Hepatocyte (in vitro differentiated cells): ENCODE results near the gene FANCL.
"Not testable (repeated sequence)": the region's sequence is repeated elsewhere in the genome, so short reads cannot be mapped to it uniquely, and the experiment has no call there.

Source experiments
- EZH2 ChIP-seq: fragments of 200-600 bp; sonication (generic); IDR thresholded peaks from 2 replicates; pipeline ENCODE4 v1.6.1; 2016; ENCODE audit warnings: antibody characterized with exemption, mild to moderate bottlenecking, borderline replicate concordance
- TF ChIP-seq, protein P1 (sequence below): fragments of 200-600 bp; sonication (generic); IDR thresholded peaks from 2 replicates; pipeline ENCODE4 v1.5.1; 2016; ENCODE audit warnings: antibody characterized with exemption, mild to moderate bottlenecking; ENCODE audit not compliant: poor library complexity

DNA sequence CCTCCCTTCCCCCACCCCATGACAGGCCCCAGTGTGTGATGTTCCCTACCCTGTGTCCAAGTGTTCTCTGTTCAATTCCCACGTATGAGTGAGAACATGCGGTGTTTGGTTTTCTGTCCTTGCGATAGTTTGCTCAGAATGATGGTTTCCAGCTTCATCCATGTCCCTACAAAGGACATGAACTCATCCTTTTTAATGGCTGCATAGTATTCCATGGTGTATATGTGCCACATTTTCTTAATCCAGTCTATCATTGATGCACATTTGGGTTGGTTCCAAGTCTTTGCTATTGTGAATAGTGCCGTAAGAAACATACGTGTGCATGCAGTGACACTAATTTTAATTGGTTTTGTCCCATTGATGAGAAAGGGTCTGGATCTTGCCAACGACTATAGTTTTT, 95.4 kb downstream of the FANCL start:
- TF ChIP-seq, protein P1, sequence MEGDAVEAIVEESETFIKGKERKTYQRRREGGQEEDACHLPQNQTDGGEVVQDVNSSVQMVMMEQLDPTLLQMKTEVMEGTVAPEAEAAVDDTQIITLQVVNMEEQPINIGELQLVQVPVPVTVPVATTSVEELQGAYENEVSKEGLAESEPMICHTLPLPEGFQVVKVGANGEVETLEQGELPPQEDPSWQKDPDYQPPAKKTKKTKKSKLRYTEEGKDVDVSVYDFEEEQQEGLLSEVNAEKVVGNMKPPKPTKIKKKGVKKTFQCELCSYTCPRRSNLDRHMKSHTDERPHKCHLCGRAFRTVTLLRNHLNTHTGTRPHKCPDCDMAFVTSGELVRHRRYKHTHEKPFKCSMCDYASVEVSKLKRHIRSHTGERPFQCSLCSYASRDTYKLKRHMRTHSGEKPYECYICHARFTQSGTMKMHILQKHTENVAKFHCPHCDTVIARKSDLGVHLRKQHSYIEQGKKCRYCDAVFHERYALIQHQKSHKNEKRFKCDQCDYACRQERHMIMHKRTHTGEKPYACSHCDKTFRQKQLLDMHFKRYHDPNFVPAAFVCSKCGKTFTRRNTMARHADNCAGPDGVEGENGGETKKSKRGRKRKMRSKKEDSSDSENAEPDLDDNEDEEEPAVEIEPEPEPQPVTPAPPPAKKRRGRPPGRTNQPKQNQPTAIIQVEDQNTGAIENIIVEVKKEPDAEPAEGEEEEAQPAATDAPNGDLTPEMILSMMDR = not testable (repeated sequence)
- TF ChIP-seq EZH2 = not testable (repeated sequence)
